Upper lobe of left lung (tissue), 4 donors: ENCODE data around the gene SERPINB10.
A peak's percentile ranks its signal among the peaks of the same experiment; 100 is the strongest.

ENCODE experiments used
- POLR2A ChIP-seq, 4 donors: fragments of 450-650 bp; IDR thresholded peaks; one replicate each; pipeline ENCODE4 v1.5.1; 2016 to 2017; ENCODE audit warnings: antibody characterized with exemption in 4 of 4, mild to moderate bottlenecking in 2 of 4
- TF ChIP-seq, protein P1 (sequence below), 6 experiments: fragments of 450-650 bp in 4 of 6; fragments of 200-600 bp in 2 of 6; sonication (generic) in 2 of 6; IDR thresholded peaks; one replicate each; pipeline ENCODE4 v1.5.1; 2016 to 2019; ENCODE audit warnings: antibody characterized with exemption in 6 of 6

DNA sequence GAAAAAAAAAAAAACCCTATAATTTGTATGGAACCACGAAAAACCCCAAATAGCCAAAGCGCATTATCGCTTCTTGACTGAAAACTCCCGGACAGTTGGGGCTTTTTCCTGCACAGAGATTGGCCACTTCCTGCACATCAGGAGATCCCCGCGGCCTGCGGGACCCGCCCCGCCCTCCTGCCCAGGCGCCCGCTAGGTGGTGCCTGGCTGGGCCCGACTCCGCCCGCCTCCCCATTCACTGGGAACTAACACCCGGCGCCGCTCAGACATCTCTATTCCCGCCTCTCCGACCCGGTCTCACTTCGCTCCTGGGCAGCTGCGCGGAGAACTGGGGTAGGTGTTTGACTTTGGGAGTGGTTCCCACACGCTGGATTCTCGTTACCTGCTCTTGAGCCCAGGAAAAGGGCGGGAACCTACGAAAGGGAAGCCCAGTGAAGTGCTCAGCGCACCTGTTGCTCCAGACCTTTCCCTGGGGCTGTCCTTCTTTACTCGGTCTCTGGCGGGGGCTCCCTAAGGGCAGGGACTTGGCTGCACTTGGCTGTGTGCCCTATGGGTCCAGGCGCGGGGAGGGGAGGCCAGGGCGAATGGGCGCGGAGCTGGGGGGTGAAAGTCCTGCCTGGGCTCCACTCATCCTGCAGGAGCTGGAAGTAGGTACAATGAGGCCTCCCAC lies 41.4 kb downstream of the SERPINB10 start, which contains the start of gene HMSD:
- TF ChIP-seq, protein P1, sequence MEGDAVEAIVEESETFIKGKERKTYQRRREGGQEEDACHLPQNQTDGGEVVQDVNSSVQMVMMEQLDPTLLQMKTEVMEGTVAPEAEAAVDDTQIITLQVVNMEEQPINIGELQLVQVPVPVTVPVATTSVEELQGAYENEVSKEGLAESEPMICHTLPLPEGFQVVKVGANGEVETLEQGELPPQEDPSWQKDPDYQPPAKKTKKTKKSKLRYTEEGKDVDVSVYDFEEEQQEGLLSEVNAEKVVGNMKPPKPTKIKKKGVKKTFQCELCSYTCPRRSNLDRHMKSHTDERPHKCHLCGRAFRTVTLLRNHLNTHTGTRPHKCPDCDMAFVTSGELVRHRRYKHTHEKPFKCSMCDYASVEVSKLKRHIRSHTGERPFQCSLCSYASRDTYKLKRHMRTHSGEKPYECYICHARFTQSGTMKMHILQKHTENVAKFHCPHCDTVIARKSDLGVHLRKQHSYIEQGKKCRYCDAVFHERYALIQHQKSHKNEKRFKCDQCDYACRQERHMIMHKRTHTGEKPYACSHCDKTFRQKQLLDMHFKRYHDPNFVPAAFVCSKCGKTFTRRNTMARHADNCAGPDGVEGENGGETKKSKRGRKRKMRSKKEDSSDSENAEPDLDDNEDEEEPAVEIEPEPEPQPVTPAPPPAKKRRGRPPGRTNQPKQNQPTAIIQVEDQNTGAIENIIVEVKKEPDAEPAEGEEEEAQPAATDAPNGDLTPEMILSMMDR (IDR thresholded peaks at IDR 0.05): peak; percentile 11 to 36 (median 32)
- TF ChIP-seq POLR2A (IDR thresholded peaks at IDR 0.05): no peak
